Measurements from ENCODE around the gene EML4. TPM values are rescaled to one million over a fixed set of nuclear protein-coding genes. Genes with fewer than 3 reads are reported as not detected.
A peak's percentile ranks its signal among the peaks of the same experiment; 100 is the strongest.

EML4 gene
- total RNA-seq, 1 donor from 2014 or later: 43.0 TPM

DNA sequence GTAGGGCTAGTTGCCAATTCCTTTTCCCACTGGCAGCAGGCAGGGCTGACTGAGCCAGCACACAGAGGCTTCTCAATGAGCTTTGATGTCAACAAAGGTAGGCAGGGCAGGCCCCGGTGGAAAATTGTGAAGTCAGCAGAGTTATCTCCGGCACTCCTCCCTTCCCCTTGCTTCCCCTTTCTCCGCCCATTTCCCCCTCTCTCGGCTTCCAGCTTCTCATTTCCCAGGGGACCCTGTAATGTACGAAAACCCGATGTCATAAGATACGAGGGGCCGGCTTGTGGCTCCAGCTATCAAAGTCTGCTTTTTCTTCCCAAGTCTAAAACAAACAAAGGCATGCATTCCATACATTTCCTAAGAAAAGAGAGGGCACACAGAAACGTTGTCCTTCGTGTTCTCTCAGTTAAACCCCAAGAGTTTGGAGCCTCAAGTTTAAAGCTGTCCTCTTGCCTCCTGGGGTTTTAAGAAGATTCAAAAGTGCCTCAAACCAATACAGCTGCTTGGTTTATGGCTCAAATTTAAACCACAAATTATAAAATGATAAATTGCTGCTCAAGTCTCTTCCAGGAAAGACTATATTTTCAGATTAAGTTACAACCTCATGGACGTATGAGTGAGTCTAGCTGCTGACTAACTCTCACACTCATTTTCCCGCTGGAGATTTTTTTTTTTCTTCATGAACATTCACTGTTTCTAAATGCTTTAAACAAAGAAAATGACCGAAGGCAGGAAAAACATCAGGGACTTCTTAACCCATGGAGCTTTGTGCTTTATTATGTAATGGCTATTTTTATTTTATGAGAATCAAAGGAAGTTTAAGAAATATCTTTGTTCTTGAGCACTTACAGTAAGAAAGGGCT, 27.2 kb upstream of the EML4 start:
- intact Hi-C loops (cut with micrococcal nuclease): loop anchor here (2.0 kb wide), 1 partner anchor 13 kb away; no protein-coding TSS in a partner anchor
- Mint-ChIP-seq H3K9me3 (no peaks in the 10 kb centered on the region), H3K4me3 (ENCODE audit: low read depth) (no peak overlapping the region), H3K4me1 (ENCODE audit: low read depth) (peaks cover 38% of the 10 kb centered on the region), H3K27ac (peak overlapping the region; percentile 24), H3K36me3 (ENCODE audit: low read depth) (no peaks in the 10 kb centered on the region), H3K27me3 (ENCODE audit: low read depth) (peaks cover 5% of the 10 kb centered on the region)
- DNase-seq (ENCODE audit: low spot score): no peak

DNA sequence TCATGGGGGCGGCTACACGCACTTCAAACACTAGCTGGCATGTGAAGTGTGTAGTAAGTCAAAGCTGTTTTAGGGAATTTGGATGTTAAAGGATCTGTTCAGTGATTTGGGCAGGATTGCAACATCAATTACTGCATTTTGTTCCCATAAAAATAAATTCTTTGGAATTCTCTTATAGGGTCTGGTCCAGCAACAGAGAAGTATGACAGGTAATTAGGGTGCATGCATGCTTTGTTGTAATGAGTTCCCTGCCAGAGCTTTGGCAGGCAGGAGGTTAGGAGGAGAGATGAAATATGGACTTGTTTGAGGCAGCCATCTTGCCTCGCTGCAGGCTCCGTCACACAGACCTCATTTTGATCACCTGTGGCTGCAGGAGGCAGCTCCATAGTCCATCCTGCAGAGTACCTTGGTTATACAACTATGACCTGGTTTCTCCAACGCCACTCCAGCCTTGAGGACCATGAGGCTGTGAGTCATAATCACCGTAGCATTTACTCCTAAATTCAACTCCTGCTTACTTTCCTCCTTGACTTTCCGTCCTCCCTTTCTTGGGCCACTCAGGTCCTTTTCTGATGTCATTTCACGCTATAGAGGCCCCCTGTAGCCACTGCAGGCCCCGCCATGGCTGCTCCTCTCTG, 26.5 kb upstream of the EML4 start:
- no peaks in the 10 kb centered on the region for H3K36me3 Mint-ChIP-seq (ENCODE audit: low read depth)
- no peak for DNase-seq (ENCODE audit: low spot score)
- peaks cover 31% of the 10 kb centered on the region for H3K4me1 Mint-ChIP-seq (ENCODE audit: low read depth)
- intact Hi-C loops (cut with micrococcal nuclease): loop anchor here (2.0 kb wide), 1 partner anchor 14 kb away; no protein-coding TSS in a partner anchor
- H3K9me3 Mint-ChIP-seq: no peaks in the 10 kb centered on the region
- peaks cover 5% of the 10 kb centered on the region for H3K27me3 Mint-ChIP-seq (ENCODE audit: low read depth)
- no peak overlapping the region for H3K4me3 Mint-ChIP-seq (ENCODE audit: low read depth)
- no peak overlapping the region for H3K27ac Mint-ChIP-seq

DNA sequence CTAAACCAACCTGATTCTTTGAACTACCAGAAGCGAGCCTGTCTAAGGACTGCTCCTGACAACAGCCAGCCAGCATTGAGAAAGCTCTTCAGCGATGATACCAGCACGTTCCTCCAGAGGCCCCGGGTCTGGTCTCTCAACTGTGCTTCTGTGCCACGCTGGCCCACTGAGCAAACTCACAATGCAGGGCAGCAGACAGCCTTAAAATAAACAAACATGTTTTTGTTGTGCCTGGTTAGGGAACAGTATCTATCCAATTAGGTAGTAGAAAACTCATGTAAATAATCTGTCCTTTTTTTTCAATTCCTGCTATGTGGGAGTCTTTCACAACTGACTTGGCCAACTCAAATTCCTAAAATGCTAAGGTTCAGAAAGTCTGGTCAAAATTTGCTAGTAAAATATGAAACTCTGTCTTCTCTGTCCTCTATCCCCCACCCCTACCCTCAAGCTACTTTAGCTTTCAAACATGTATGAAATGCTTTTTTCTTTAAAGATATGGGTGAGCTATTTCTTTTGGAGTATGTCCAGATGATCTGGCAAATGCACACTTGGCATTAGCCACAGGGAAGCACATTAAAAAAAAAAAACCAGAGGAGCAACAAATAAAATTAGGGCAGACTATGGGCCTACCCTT, 21.4 kb upstream of the EML4 start:
- Mint-ChIP-seq H3K36me3 (ENCODE audit: low read depth) (no peaks in the 10 kb centered on the region), H3K4me3 (ENCODE audit: low read depth) (no peak overlapping the region), H3K9me3 (peaks cover 5% of the 10 kb centered on the region), H3K27ac (no peak overlapping the region), H3K4me1 (ENCODE audit: low read depth) (peaks cover 13% of the 10 kb centered on the region), H3K27me3 (ENCODE audit: low read depth) (peaks cover 5% of the 10 kb centered on the region)
- intact Hi-C loops (cut with micrococcal nuclease): no loop called here
- no peak for DNase-seq (ENCODE audit: low spot score)

DNA sequence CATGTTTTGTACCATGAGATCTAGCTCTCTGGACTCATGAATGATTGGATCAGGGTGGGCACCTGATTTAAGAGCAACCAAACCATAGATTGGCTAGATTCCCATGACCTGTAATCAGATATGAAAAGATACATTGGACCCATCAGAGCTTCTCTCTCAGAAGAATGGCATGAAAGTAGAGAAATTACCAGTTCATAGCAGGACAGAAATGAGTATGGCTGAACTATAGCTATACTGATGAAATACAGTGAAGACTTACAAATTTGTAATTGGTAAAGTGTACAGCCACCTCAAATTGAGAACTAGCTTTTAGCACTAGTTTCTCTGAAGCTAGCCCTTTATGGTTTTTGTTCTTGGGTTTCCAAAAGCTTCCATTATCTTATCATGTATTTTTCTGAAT, 19.0 kb upstream of the EML4 start:
- DNase-seq (ENCODE audit: low spot score): no peak
- peaks cover 4% of the 10 kb centered on the region for H3K27me3 Mint-ChIP-seq (ENCODE audit: low read depth)
- peaks cover 6% of the 10 kb centered on the region for H3K4me1 Mint-ChIP-seq (ENCODE audit: low read depth)
- no peaks in the 10 kb centered on the region for H3K36me3 Mint-ChIP-seq (ENCODE audit: low read depth)
- intact Hi-C loops (cut with micrococcal nuclease): no loop called here
- no peak overlapping the region for H3K4me3 Mint-ChIP-seq (ENCODE audit: low read depth)
- H3K9me3 Mint-ChIP-seq: peaks cover 5% of the 10 kb centered on the region
- H3K27ac Mint-ChIP-seq: no peak overlapping the region

DNA sequence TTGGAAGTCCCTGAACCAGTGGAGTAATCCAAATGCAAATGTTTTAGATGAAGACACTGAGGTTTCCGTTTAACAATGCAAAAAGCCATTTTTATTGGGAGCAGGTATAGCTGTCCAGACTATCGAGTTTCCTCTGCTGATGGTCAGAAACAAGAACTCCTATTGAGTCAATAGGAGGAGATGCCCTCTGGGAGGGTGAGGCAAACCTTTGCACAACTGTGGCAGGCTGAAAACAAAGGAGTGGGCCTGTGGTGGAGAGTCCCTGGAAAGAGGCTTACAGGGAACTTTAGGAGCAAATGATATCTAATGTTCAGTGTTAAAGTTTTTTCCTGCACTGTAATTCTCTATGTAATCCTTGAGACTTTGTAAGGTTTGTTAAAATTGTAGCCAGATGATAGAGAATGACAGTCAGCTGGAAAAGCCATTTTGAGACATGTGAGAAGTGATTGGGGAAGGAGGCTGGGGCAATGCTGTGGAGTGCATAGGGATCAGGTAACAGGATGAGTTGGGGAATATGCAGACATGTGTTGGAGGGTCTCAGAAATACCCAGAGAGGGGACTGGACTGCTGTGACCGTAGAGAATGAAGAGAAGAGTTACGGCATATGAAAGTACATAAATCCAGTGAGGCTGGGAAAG, 15.1 kb upstream of the EML4 start:
- Mint-ChIP-seq H3K27me3 (ENCODE audit: low read depth) (no peaks in the 10 kb centered on the region), H3K4me3 (ENCODE audit: low read depth) (no peak overlapping the region), H3K4me1 (ENCODE audit: low read depth) (peaks cover 3% of the 10 kb centered on the region), H3K27ac (no peak overlapping the region), H3K36me3 (ENCODE audit: low read depth) (no peaks in the 10 kb centered on the region), H3K9me3 (no peaks in the 10 kb centered on the region)
- no peak for DNase-seq (ENCODE audit: low spot score)
- intact Hi-C loops (cut with micrococcal nuclease): no loop called here

DNA sequence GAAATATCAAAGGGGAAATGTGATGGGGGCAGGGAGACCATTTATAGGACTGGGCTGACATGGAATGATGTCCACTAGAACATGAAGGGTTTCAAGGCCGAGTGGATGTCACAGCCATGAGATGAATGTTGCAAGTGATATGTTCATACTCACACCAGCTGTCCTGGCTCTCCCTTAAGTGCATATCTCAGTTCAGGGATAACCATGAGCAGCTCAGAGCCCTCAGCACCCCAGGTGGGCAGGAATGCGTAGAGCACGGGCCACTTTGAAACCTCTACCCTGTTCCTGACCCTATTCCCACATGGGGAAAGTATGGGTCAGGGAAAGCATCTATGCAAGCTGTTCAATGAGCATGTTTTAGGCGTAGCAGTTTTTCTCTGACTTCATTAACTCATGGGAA, 12.4 kb upstream of the EML4 start:
- Mint-ChIP-seq H3K9me3 (no peaks in the 10 kb centered on the region), H3K4me3 (ENCODE audit: low read depth) (no peak overlapping the region), H3K4me1 (ENCODE audit: low read depth) (no peaks in the 10 kb centered on the region), H3K27me3 (ENCODE audit: low read depth) (peaks cover 6% of the 10 kb centered on the region), H3K36me3 (ENCODE audit: low read depth) (no peaks in the 10 kb centered on the region), H3K27ac (no peak overlapping the region)
- intact Hi-C loops (cut with micrococcal nuclease): no loop called here
- DNase-seq (ENCODE audit: low spot score): no peak

DNA sequence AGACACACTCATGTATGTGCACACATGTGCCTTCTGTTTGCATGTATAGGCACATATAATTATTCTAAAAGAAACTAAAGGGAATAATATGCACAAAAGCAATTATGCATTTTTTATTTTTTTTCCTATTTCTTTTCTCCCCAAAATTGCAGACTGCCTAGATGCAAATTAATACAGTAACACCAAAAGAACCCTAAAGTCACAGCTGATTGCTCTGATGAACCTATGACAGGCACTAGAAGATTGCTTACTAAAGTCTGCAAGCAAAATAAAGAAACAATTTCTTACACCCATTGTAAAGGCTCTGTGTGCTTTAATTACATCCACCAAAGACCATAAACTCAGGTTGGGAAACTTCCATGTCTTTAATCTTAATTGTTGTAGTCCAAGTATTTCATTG, 7.7 kb upstream of the EML4 start:
- Mint-ChIP-seq H3K4me3 (ENCODE audit: low read depth) (no peak overlapping the region), H3K4me1 (ENCODE audit: low read depth) (no peaks in the 10 kb centered on the region), H3K27ac (no peak overlapping the region), H3K27me3 (ENCODE audit: low read depth) (peaks cover 29% of the 10 kb centered on the region), H3K36me3 (ENCODE audit: low read depth) (no peaks in the 10 kb centered on the region), H3K9me3 (no peaks in the 10 kb centered on the region)
- intact Hi-C loops (cut with micrococcal nuclease): no loop called here
- DNase-seq (ENCODE audit: low spot score): no peak

DNA sequence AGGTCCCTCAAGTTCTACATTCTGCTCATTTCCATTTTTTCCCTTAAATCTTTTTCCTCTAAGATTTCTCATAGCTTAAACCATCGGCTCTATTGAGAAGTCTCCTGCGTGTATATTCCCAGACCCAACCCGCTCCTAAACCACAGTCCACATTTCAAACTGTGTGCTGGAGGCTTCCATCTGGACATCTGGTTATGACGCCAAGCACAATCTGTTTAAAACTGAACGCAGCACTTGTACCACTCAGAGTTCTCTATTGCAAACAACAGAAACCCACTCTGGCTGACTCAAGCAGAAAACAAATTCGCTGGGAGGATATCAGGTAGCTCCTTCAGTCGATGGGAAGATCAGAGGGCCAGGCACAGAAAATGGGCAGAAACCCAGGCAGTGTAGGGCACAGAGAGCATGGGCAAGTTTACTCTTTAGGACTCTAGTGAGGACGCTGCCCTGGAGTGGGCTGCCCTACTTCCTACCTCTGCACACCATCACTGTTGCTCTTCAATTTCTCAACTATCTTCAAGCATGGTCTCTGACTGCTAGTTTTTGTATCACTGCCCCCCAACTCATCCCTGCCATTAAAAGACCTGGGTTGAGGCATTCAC, 5.6 kb upstream of the EML4 start:
- no peak overlapping the region for H3K4me3 Mint-ChIP-seq (ENCODE audit: low read depth)
- intact Hi-C loops (cut with micrococcal nuclease): no loop called here
- peaks cover 29% of the 10 kb centered on the region for H3K27me3 Mint-ChIP-seq (ENCODE audit: low read depth)
- H3K9me3 Mint-ChIP-seq: no peaks in the 10 kb centered on the region
- DNase-seq (ENCODE audit: low spot score): no peak
- peaks cover 2% of the 10 kb centered on the region for H3K4me1 Mint-ChIP-seq (ENCODE audit: low read depth)
- no peak overlapping the region for H3K27ac Mint-ChIP-seq
- no peaks in the 10 kb centered on the region for H3K36me3 Mint-ChIP-seq (ENCODE audit: low read depth)

DNA sequence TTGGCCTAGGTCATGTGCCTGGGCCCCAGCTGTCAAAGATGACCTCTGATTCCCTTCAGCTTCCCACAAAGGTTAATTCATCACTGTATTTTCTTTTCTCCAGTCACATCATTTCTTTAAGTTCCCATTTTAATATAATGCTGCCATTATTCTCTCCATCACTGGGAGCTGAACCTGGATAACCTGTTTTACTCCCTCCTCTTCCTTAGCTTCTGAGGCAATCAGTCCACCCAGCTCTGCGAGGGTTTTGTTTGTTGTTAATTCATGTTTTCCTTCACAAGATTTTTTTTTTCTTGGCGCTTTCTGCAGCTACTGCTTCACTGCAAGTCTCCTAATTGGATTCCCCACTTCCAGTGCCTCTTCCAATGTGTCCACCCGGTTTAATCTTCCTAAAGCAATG, 5.1 kb upstream of the EML4 start:
- Mint-ChIP-seq H3K4me1 (ENCODE audit: low read depth) (peaks cover 5% of the 10 kb centered on the region), H3K27ac (no peak overlapping the region), H3K27me3 (ENCODE audit: low read depth) (peaks cover 29% of the 10 kb centered on the region), H3K36me3 (ENCODE audit: low read depth) (no peaks in the 10 kb centered on the region), H3K4me3 (ENCODE audit: low read depth) (no peak overlapping the region), H3K9me3 (no peaks in the 10 kb centered on the region)
- intact Hi-C loops (cut with micrococcal nuclease): no loop called here
- DNase-seq (ENCODE audit: low spot score): no peak

DNA sequence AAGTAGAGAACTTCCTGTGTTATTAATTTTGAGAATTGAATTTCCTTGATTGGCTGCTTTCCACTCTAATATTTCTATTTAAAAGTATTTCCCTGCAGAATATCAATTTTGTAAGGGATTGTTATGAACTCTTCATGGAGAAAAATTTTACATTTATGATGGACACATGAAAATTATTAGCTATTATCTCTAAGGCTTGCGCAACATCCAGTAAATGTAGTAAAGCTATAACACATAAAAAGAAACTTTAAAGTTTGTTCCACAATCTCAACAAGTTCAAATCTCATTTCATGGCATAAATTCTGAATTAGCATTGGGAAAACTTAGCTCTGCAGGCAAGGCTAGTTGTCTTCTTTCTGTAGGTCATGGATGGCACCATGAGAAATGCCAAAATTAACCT, 4.2 kb upstream of the EML4 start:
- no peak overlapping the region for H3K27ac Mint-ChIP-seq
- intact Hi-C loops (cut with micrococcal nuclease): no loop called here

DNA sequence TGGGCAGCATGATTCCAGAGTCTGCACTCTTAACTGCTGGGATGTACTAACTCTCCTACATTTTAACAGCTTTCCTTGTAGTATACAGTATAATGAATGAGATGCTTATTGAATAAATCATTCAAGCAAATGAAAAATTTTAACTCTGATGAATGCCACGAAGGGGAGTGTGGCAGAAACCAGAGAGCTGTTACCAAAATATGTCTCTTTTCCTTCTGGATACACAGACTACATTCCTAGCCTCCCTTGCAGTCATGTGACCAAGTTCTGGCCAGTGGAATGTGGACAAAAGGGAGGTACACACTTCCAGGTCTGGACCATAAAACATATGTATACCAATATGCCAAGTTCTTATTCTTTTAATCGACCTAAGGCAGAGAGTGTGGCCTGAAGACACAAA, 1.7 kb upstream of the EML4 start:
- DNase-seq (ENCODE audit: low spot score): no peak
- H3K27me3 Mint-ChIP-seq (ENCODE audit: low read depth): peaks cover 21% of the 10 kb centered on the region
- H3K4me1 Mint-ChIP-seq (ENCODE audit: low read depth): peaks cover 8% of the 10 kb centered on the region
- H3K9me3 Mint-ChIP-seq: no peaks in the 10 kb centered on the region
- intact Hi-C loops (cut with micrococcal nuclease): no loop called here
- no peak overlapping the region for H3K4me3 Mint-ChIP-seq (ENCODE audit: low read depth)
- no peak overlapping the region for H3K27ac Mint-ChIP-seq
- H3K36me3 Mint-ChIP-seq (ENCODE audit: low read depth): no peaks in the 10 kb centered on the region

More for the DNA sequence above, 4.2 kb upstream of the EML4 start:
- Mint-ChIP-seq H3K4me3 (ENCODE audit: low read depth) (no peak overlapping the region), H3K36me3 (ENCODE audit: low read depth) (no peaks in the 10 kb centered on the region), H3K27me3 (ENCODE audit: low read depth) (peaks cover 28% of the 10 kb centered on the region), H3K9me3 (no peaks in the 10 kb centered on the region), H3K4me1 (ENCODE audit: low read depth) (peaks cover 5% of the 10 kb centered on the region)
- no peak for DNase-seq (ENCODE audit: low spot score)

DNA sequence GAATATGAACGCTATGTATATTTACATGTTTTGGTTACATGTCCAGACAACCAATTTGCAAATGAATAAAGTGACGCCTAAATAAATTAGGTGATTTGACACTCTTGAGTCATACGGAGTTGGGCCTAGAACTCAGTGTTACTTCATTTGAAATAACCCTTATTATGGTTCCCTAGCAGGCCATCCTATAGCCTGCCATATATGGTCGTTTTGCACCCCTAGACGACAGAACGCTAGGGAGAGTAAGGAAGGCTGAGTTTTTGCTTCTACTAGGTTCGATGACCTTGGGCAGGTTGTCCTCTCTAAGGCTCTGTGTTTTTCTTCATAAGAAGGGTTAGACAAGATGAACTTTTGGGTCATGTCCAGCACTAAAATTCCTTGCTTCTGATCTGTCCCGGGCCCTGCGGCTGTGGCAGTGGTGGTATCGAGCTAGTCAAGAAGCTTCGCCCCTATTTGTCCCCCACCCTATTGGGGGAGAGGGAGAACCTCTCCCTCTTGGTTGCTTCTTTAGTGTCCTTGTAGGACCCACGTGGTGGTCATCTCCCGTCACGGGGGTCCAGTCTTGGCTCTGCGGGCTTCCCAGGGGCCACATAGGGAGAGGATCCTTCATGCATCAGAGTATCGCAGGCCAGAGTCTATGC, 574 bp upstream of the EML4 start:
- no peak for DNase-seq (ENCODE audit: low spot score)
- Mint-ChIP-seq H3K27me3 (ENCODE audit: low read depth) (peaks cover 13% of the 10 kb centered on the region), H3K4me3 (ENCODE audit: low read depth) (no peak overlapping the region), H3K9me3 (no peaks in the 10 kb centered on the region), H3K36me3 (ENCODE audit: low read depth) (peaks cover 2% of the 10 kb centered on the region), H3K4me1 (ENCODE audit: low read depth) (peaks cover 17% of the 10 kb centered on the region), H3K27ac (no peak overlapping the region)
- intact Hi-C loops (cut with micrococcal nuclease): loop anchor here (1.0 kb wide), 1 partner anchor 35 kb away; no protein-coding TSS in a partner anchor

Measured in activated T-helper 2 cell treated with anti-CD3 and anti-CD28 coated beads, Interferon-gamma antibody, Interleukin-2, Interleukin-4, amounts not matched to agents 10 μg/mL and 5 μg/mL and 100 μg/mL, durations not matched to agents 14 hours and 24 hours and 36 hours (primary cell).